ENCODE measurements around the gene CALML6.
"Not testable (repeated sequence)": the region's sequence is repeated elsewhere in the genome, so short reads cannot be mapped to it uniquely, and the experiment has no call there.

CALML6 gene

DNA sequence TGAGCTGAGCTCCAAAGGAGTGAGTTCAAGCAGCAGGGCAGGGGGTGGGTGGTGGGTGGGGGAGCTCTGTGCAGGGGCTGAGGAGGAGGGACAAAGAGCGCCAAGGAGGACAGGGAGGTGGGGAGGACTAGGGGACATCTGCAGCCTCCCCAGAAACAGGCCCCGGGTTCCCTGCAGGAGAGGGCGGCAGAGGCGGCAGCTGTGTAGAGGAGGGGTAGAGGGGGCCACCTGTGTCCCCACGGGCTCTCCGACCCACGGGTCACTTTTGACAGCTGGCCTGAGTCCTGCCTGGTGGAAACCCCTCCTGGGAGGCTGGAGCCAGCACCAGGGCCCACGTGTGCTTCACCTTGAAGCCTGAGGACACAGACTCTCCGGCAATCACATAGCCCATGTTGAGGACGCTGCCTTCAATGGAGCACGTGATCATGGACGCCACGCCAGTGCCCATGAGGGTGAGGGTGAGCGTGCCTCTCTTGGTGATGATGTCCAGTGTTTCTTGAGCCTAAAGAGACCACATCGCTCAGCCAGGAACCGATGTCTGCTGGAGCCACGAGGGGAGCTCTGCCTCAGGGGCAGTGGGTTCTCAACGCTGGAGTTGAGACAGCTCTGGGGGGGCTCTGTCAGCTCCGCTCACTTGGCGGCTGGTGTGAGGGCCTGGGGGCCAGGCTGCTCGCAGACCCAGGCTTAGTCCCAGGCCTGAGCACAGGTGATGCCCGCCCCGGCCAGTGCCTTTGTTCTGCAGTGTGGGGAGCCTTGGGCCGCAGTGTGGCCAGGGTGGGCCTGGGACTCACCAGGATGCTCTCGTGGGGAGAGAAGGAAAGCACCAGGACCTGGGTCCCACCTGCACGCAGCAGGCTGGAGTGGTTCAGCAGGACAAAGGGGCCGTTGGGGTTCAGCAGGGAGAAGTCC lies 10.6 kb downstream of the CALML6 start:
- DNase-seq (ENCODE audit: low spot score): no peak

DNA sequence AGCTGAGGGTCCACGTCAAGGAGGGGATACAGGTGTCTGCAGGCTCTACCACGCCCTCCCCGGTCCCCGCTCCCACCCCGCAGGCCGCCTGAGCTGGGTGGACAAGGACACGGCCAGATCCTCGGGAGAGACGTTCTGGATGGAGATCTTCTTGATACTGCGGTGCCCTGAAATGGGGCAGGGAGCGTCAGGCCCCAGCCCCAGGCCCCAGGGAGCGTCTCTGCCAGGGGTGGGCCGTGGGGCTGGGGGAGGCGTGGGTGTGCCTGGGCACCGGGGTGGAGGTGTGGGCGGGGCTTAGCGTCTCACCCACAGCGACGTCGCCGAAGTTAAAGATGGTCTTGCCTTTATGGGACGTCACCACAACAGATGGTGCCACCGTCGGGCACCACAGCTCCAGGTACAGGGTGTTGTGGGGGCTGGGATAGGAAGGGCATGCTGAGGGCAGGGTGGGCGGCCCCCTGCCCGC lies 11.3 kb downstream of the CALML6 start:
- no peak for DNase-seq (ENCODE audit: low spot score)

GRCh38 chr1:1926886-1927660 lies 12.0 kb downstream of the CALML6 start:
- no peak for DNase-seq (ENCODE audit: low spot score)

DNA sequence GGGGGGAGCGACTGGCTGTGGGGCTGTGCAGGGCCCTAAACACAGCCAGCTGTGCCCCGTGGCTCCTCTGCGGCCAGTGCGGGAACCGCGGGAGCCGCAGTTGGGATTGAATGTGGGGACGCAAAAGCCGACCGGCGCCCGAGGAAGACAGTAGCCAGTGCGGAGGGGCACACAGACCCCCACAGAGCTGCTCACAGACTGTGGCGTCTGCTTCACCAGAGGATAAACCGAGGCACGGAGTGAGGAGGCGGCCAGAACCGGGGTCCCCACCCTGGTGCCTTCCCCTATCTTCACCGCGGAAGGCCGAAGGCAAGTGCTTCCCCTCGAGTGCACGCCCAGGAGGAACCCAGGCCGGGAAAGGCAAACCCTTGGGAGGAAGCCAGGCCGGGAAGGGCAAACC lies 12.7 kb downstream of the CALML6 start:
- DNase-seq (ENCODE audit: low spot score): no peak

DNA sequence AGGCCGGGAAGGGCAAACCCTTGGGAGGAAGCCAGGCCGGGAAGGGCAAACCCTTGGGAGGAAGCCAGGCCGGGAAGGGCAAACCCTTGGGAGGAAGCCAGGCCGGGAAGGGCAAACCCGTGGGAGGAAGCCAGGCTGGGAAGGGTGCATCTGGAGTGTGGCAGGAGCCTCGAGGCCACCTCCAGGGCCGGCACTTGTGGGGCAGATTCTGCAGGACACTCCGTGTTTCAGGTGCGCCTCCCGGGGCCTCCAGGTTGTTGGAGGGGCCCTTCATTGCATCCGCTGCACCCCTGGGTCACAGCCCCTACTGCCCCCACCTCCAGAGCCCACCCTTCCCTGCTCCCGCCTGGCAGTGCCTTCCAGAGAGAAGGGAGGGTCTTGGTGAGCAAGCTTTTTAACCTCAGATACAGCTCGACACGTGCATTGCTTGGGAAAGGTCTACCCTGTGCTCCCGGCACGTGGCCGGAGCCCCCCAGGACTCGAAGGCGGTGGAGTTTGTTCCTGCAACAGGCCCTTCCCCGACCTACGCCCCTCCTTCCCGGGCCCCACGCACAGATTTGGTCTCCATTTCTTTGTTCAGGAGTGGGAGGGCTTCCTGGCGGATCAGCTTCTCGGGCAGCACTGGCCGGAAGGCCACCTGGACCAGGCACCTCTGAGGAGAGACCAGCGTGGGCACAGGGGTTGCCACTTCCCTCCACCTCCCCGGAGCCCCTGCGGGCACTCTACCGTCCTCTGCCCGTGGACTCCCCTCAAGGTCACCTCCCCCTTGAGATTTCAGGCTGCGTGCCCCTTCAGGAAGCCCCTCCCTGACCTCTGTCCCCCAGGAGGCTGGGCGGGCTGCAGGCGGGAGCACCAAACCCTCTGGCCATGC lies 13.4 kb downstream of the CALML6 start:
- no peak for DNase-seq (ENCODE audit: low spot score)

DNA sequence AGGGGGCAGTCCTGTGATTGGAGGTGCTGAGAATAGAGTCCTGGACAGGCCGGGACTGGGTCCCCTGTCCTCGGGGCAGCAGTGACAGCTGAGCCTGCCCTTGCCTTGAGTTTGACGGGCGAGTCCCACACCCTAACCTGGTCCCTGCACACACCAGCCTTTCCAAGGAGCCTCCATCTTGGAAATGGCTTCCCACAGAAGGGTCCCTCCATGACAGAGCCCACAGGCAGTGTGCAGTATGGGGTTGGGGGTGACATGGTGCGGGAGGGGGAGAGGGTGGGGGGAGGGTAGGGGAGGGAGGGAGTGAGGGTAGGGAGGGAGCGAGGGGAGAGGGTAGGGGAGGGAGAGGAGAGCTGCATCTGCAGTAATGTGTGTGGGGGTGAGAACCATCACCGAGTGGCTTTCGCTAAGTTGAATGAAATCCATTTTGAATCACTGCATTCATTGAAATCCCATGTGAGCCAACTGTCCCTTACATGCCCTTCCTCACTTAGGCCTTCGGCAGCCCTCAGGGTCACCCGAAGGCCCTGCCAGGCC lies 14.1 kb downstream of the CALML6 start:
- DNase-seq (ENCODE audit: low spot score): no peak

- no peak for DNase-seq (ENCODE audit: low spot score)
These were observed 14.8 kb downstream of the CALML6 start for GRCh38 chr1:1929639-1930545.

DNA sequence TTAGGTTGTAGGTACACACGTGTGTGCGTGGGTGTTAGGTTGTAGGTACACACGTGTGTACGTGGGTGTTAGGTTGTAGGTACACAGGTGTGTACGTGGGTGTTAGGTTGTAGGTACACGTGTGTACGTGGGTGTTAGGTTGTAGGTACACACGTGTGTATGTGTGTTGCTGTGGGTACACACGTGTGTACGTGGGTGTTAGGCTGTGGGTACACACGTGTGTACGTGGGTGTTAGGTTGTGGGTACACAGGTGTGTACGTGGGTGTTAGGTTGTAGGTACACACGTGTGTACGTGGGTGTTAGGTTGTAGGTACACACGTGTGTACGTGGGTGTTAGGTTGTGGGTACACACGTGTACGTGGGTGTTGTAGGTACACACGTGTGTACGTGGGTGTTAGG lies 19.8 kb downstream of the CALML6 start:
- DNase-seq (ENCODE audit: low spot score): not testable (repeated sequence)

DNA sequence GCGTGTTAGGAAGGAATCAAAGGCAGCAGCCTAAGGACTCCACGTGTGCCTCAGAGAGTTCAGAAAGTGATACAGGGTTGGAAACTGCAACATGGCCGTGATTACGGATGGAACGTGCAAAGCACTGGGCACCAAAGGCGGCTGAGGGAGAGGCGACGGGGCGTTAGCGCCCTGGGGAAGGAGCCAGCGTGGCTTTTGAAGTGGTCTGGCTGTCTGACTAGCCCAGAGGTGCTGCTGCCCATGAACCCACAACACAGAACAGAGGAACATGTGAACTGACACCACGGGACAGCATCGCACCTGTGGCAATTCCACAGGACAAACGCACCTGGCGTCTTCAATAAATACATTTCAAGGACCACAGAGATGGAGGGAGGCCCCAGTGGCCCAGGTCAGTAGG lies 22.0 kb downstream of the CALML6 start:
- no peak for DNase-seq (ENCODE audit: low spot score)

DNA sequence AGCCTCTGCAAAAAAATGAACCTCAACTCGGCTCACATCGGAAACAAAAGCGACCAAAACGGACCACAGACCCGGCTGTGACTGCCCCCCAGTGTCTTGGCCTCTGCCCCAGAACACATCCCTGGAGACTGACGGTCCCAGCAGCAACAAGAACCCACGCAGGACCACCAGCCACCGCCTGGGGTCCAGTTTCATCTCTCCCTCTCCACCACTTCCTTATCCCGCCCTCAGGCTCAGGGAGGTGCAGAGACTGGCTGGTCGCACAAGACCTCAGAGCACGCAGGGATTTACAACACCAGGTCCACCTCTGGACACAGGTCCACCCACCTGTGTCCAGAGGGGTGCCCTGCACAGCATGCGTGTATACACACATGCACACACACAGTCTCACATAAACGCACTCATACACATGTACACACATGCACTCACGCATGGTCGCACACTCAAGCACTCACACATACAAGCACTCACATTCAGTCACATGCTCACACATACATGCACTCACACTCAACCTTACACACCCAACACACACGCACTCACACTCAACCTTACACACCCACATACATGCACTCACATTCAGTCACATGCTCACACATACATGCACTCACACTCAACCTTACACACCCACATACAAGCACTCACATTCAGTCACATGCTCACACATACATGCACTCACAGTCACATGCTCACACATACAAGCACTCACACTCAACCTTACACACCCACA lies 22.7 kb downstream of the CALML6 start:
- DNase-seq (ENCODE audit: low spot score): no peak

GRCh38 chr1:1938276-1938573 lies 23.2 kb downstream of the CALML6 start:
- DNase-seq (ENCODE audit: low spot score): no peak

GRCh38 chr1:1938613-1939295 lies 23.7 kb downstream of the CALML6 start:
- no peak for DNase-seq (ENCODE audit: low spot score)

DNA sequence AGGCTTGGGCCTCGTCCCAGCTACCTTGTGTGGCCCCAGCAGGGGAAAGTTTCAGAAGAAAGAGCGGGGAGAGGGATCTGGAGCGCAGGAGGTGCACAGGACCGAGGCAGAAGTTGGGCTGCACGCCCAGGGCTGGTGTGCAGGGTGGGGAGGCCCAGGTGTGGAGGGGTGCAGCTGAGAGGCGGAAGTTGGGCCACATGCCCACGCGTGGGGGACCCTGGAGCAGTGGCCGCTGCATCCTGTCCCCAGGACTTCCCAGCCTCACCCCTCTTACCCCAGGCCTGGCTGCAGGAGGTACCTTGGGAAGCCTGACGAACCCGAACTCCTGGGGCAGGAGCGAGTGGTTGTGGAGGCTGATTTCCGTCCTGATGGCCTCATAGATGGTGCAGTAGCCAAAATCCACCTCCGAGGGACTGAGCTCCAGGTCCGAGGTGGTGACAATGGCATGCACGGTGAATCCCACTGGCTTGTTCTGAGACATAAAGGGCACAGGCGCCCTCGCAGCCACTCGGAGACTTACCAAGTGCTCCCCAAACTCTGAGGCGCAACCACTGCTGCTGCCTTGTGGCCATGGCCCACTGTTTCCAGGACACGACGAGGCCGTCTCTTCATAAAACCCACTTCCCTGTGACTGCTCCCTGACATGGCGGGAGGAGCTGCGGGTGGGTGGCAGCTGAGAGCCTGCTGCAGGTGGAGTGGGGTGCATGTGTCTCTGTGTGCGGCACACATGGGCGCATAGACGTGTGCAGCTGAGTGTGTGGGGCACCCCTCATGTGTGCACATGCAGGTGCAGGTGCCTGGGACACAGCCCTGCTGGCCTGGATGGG lies 24.4 kb downstream of the CALML6 start:
- DNase-seq (ENCODE audit: low spot score): no peak

DNA sequence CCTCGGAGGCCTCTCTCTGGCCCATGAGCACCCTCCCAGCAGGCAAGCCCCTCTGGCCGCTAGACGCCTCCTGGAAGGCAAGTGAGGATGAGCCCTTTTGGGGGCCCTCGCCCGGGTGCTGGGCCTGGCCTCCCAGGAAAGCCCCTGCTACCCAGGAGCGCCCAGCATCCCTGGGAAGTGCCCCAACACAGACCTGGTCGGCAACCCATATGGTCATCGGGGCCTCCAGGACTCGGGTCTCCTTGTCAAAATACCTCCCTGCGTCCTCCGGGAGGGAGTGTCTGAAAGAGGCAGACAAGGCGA lies 25.0 kb downstream of the CALML6 start:
- DNase-seq (ENCODE audit: low spot score): no peak

GRCh38 chr1:1941211-1941841 lies 26.3 kb downstream of the CALML6 start:
- DNase-seq (ENCODE audit: low spot score): no peak

- DNase-seq (ENCODE audit: low spot score): no peak
These were observed 27.1 kb downstream of the CALML6 start for GRCh38 chr1:1941868-1942752.
